Activated CD4-positive, alpha-beta T cell treated with anti-CD3 and anti-CD28 coated beads for 24 hours (primary cell): ENCODE data around the gene TSPAN4.

Source experiments
- DNase-seq, 2 donors: peaks; one replicate each; pipeline ENCODE4 v3.0.0-alpha.2; 2020; ENCODE audit warnings: low read depth in 2 of 2

The TSPAN4 gene

GRCh38 chr11:910044-910588 is 67.5 kb downstream of the TSPAN4 start:
- no peak for DNase-seq

GRCh38 chr11:910589-911030 is 68.0 kb downstream of the TSPAN4 start, which contains the start of gene CHID1:
CHID1 (minus strand) TSS chr11:910810; CDS start chr11:904816, 5,994 bp downstream.
- peak; percentile 76 to 81 for DNase-seq

DNA sequence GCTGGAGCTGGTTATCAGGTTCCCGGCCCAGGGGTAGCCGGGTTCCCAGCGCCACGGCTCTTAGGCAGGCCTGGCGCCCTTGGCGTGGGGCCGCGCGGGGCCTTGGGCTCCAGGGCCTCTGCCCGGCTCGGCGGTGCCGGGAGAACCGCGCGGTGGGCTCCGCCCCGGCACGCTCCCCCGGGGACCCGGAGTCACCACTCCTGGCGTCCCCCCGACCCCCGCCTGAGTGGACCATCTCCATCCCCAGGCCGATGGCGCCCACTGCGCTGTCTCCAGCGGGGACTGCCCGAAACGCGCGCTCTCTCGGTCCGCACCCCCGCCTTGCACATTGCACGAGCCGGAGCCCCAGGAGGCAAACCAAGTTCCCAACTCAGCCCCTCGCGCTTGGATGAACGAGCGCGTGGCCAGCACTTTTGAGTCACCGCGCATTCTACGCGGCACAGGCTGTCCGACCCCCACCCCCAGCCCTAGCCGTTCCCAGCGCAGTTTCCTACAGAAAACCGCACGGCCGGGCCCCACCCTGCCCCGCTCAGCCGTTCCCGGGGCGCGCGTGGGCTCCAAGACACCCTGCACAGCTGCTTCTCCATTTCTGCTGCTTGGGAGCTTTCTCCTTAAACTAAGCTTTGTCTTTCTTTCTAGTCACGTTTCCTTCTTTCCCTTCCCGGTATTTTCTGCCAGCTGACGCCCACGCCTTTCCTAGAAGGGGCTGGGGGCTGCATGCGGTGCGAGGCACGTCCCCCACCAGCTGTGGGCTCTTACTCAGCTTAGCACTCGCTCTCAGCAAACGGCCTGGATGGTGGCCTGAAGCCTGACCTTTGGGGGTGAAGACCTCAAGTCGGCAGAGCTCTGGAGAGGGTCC is 68.6 kb downstream of the TSPAN4 start:
- peak in 1 of 2 donors; percentile 22 for DNase-seq

DNA sequence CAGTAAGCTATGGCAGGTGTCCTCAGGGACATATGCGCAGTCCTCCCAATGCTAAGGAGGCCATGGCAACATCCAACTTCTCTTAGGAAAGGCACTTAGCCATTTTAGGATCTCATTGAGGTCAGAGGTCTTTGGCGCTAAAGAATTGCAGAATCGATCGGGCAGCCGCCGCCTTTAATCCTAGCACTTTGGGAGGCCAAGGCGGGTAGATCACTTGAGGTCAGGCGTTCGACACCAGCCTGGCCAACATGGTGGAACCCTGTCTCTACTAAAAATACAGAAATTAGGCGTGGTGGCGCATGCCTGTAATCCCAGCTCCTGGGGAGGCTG is 69.2 kb downstream of the TSPAN4 start:
- DNase-seq = no peak

DNA sequence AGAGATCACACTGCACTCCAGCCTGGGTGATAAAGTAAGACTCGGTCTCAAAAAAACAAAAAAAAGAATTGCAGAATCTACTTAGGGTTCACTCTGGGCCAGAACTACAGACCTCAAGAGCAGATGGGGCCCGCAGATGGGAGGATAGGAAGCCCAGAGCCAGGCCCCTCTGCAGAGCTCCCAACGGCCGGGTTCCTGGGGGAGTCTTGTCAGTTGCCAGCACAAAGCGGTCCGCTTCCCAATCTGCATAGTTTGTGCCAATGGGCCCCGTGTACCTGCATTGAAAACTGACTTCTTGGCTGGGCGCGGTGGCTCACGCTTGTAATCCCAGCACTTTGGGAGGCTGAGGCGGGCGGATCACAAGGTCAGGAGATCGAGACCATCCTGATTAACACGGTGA is 69.6 kb downstream of the TSPAN4 start:
- no peak for DNase-seq

DNA sequence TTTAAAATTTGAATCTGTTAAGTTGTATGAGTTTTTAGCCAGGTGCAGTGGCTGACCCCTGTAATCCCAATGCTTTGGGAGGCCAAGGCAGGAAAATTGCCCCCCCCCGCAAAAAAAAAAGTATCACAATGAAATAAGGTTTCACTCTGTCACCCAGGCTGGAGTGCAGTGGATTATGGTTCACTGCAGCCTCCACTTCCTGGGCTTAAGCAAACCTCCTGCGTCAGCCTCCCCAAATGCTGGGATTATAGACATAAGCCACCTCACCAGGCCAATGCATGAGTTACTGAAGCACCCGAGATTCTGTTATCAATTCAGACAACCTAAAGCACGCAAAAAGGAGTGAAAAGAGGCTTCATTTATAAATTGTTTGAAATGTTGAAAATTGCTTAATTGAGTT is 70.4 kb downstream of the TSPAN4 start:
- no peak for DNase-seq

DNA sequence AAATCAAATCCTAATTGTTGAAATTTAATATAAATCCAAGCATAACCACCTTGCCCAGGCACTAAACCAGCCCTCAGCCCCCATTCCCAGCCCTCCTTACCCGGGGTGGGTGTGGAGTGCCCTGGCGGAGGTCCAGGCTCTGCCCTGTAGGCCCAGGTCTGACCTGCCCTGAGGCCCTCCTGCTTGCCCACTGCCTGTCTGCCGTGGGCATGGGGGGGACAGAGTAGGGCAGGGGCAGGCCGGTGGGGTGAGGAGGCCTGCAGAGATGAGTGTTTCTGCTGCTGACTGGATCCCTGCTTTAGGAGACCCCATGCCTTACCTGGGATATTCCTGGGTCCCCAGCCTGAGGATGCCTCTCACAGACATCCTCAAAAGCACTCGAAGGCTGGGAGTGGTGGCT is 71.6 kb downstream of the TSPAN4 start:
- DNase-seq = no peak

DNA sequence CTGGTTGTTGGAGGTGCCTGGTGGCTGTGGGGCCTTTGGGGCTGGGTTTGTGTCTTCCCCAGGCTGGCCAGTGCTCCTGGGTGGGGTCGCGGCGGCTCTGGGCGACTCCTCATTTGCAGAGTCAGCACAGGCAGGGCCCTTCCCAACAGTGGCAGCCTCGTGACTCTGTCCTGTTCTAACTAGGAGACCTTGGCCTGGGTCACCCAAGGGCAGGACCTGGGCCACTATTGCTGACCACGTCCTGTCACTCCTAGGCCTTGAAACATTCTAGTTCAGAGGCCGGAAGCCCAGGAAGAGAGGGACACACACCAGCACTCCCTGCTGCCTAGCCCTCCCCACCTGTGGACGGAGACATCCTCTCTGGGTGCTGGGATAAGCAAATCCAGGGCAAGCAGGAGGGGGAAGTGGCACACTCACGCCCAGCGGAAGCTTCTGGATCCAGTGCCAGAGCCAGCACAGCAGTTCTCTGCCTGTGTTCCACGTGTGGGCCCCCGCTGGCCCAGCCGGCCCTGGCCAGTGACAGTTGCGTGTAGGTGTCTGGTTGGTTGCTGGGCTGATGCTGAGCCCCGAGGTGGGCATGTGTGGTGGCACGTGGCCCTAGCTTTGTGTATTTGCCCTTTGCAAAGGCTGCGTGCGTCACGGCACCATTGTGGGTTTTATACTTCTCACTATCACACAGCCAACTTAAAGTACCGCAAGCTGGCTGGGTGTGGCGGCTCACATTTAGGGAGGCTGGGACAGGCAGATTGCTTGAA is 72.3 kb downstream of the TSPAN4 start:
- no peak for DNase-seq
